ENCODE results near the gene SRMS. TPM values are rescaled to one million over a fixed set of nuclear protein-coding genes. Genes with fewer than 3 reads are reported as not detected.
"Not testable (repeated sequence)": the region's sequence is repeated elsewhere in the genome, so short reads cannot be mapped to it uniquely, and the experiment has no call there.

SRMS gene
- polyA plus RNA-seq, 12 donors: 0.08 TPM; not detected in 11

- no peak for DNase-seq
Observed at GRCh38 chr20:63566395-63567135, 19.0 kb upstream of the SRMS start.

GRCh38 chr20:63565699-63566335 is 18.3 kb upstream of the SRMS start:
- DNase-seq: no peak

GRCh38 chr20:63565021-63565698 is 17.6 kb upstream of the SRMS start:
- no peak for DNase-seq

GRCh38 chr20:63564036-63564810 is 16.7 kb upstream of the SRMS start:
- DNase-seq: no peak

- DNase-seq: no peak
Observed at GRCh38 chr20:63563225-63563935, 15.8 kb upstream of the SRMS start.

GRCh38 chr20:63562461-63563224 is 15.1 kb upstream of the SRMS start:
- DNase-seq: no peak

- DNase-seq: no peak
Observed at GRCh38 chr20:63561624-63562396, 14.3 kb upstream of the SRMS start.

DNA sequence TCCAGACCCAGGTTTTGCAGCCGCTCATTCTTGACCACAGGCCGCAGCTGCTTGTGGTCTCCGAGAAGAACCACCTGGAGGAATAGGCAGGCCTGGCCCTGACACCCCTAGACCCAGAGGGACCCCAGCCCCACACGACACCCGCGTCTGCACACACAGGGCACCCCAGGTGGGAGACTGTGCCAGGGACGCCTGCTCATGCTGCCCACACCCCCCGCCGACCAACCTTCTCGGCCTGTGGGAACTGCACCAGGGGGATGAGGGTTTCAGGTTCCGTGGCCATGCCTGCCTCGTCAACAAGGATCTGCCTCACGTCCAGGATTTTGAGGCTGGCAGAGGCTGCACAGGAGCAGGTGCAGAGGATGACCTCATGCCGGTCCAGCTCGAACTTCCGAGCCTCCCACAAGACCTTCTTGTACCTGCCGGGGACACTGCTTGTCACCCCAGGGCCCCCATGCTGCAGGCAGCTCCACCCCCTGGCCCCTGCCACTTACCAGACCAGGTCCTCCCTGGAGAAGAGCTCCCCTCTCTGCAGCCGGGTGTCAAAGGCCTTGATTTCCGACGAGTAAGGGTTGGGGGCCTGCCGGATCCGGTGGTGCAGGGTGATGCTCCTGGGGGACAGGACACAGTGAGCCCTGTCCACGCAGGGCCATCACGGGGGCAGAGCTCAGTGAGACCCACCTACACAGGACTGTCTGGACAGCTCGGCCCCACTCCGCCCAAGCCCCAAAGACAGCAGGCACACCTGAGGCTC is 13.5 kb upstream of the SRMS start:
- DNase-seq: no peak

GRCh38 chr20:63560333-63560805 is 12.8 kb upstream of the SRMS start:
- no peak for DNase-seq

- not testable (repeated sequence) for DNase-seq
Observed at GRCh38 chr20:63559485-63560332, 12.2 kb upstream of the SRMS start.

DNA sequence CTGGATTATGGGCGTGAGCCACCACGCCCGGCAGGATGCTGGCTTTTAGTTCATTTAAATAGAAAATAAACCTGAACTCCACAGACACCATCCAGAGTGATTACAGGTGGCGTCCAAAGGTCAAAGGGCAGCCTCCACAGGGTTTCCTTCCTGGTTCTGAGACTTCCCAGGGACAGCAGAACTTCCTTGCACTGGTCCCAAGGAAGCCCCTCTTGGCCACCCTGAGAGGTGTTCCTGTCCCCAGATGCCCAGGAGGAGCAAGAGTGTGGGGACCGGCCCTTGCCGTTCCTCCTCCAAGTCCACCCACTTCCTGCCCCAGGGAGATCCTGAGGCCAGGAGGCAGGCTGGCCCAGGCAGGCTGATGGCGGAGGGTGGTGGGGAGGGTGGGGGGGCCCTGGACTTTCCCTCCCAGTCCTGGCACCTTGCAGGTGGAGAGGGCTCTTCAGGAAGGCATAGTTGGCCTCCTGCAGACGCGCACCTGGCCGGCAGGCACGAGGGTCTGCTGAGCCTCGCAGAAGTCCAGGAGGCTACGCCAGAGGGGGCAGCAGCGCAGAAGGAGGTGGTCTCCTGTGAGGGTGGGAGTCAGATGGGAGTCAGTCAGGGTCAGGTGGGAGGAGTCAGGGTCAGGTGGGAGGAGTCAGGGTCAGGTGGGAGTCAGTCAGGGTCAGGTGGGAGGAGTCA is 11.4 kb upstream of the SRMS start:
- no peak for DNase-seq

DNA sequence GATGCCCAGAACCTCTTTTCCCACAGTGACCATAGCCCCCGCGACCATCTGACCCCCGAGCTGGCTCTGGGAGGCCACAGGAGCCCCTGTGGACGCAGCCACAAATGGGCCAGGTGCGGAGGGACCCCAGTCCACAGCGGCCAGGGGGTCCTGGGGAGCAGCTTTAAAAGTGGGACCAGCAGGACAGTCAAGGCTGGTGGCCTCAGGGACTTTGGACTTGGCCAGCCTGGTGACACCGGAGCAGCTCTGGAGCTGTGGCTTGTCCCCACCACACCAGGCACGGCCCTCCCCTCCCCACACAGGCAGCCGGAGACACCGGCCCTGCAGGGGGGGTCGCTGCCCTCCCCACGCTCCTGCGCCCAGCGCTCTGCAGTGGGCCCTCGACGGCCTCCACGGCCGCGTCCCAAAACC is 9.9 kb upstream of the SRMS start:
- DNase-seq: no peak

- DNase-seq: no peak
Observed at GRCh38 chr20:63556873-63557478, 9.4 kb upstream of the SRMS start.

- no peak for DNase-seq
Observed at GRCh38 chr20:63555661-63556381, 8.3 kb upstream of the SRMS start.

DNA sequence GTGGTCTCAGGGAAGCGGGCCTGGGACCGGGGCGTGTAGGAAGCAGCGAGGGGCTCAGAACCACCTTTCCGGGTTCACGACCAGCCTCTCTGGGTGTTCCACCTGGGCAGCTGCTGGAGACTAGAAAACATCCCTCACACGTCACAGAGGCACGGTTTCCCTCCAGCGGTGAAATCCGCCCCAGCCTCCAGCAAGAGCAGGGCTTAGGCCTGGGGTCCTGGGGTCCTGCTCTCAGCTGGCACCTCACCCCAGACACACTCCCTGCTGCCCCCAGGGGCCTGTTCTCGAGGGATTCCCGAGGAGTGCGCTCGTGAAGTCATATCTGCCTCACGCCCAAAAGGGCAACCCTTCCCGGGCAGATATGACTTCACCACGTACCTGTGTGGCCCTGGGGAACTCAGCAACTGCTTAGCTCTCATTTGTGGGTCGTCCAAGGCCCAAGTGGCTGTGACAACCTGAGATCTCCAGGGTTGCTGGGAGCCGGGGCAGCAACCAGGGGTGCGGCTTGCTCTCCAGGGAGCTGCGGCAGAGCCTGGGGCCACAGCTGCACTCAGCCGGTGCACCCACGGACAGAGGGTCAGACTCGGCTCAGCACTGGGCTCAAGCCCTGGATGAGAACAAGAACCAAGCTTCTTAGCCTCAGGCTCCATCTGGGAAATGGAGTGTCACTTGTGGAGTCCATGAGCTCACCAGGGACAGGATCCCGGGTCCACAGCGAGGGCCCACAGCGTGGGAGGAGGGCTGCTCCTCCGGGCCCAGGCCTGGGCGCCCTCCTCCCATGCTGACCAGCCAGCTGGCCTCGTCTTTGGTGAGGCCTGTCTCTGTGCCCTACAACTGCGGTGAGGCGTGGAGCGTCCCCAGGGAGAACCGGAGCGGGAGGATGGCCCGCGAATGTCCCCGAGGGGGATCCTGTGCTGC is 7.1 kb upstream of the SRMS start:
- DNase-seq: no peak

Measured in muscle of arm (tissue), 12 donors.